ENCODE results near the gene CMTM5. TPM values are rescaled to one million over a fixed set of nuclear protein-coding genes. Genes with fewer than 3 reads are reported as not detected.

CMTM5 gene
- total RNA-seq, 4 donors from 2014 or later, result not detected

GRCh38 chr14:23381871-23382270 lies 5.0 kb downstream of the CMTM5 start:
- Histone ChIP-seq H3K27ac (no peak overlapping the region), H3K36me3 (no peaks in the 10 kb centered on the region), H3K4me3 (no peak overlapping the region), H3K9me3 (no peaks in the 10 kb centered on the region), H3K27me3 (no peaks in the 10 kb centered on the region), H3K4me1 (peaks cover 0 to 8% (median 0%) of the 10 kb centered on the region in 4 donors)
- DNase-seq, result no peak
- TF ChIP-seq, protein P1, sequence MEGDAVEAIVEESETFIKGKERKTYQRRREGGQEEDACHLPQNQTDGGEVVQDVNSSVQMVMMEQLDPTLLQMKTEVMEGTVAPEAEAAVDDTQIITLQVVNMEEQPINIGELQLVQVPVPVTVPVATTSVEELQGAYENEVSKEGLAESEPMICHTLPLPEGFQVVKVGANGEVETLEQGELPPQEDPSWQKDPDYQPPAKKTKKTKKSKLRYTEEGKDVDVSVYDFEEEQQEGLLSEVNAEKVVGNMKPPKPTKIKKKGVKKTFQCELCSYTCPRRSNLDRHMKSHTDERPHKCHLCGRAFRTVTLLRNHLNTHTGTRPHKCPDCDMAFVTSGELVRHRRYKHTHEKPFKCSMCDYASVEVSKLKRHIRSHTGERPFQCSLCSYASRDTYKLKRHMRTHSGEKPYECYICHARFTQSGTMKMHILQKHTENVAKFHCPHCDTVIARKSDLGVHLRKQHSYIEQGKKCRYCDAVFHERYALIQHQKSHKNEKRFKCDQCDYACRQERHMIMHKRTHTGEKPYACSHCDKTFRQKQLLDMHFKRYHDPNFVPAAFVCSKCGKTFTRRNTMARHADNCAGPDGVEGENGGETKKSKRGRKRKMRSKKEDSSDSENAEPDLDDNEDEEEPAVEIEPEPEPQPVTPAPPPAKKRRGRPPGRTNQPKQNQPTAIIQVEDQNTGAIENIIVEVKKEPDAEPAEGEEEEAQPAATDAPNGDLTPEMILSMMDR (IDR thresholded peaks at IDR 0.05), result no peak
- no peak for TF ChIP-seq POLR2A (IDR thresholded peaks at IDR 0.05)

- TF ChIP-seq, protein P1 (IDR thresholded peaks at IDR 0.05), result no peak
- no peak for TF ChIP-seq POLR2A (IDR thresholded peaks at IDR 0.05)
- no peak overlapping the region for H3K27ac ChIP-seq
- no peak for DNase-seq
- H3K4me1 ChIP-seq, result peaks cover 0 to 8% (median 0%) of the 10 kb centered on the region in 4 donors
- H3K4me3 ChIP-seq, result no peak overlapping the region
- H3K36me3 ChIP-seq, result no peaks in the 10 kb centered on the region
- H3K9me3 ChIP-seq, result no peaks in the 10 kb centered on the region
- no peaks in the 10 kb centered on the region for H3K27me3 ChIP-seq
Observed at GRCh38 chr14:23382276-23382675, 5.4 kb downstream of the CMTM5 start.

DNA sequence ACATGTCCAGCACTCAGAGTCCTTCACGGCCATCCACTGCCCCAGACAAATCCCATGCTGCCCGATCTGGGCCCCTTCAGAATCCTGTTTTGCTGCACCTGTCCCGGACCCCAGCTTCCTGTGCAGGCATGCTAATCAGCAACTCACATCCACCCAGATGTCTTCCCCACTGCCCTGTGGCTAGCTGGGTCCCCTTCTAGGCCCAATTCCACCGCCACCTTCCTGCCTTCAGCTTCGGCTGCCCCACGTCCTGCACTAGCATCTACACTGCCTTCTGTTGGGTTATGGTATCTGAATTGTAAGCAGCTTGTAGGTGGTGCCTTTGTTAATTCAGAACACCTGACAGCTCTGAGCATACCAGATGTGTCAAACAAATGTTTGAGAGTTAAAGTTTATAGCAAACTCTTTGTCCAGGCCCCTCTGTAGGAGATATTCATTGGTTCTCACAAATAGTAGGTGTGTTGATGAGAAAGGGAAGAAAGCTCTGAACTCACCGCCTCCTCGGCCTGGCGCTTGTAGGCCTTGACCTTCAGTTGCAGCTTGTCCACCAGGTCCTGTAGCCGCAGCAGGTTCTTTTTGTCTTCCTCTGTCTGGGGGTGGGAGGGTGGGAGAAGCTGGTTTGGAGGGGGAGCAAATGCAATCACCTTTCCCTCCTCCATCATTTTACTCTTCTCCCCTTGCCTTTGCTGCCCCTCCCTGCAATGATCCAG lies 6.0 kb downstream of the CMTM5 start:
- no peak overlapping the region for H3K27ac ChIP-seq
- H3K4me3 ChIP-seq, result no peak overlapping the region
- no peaks in the 10 kb centered on the region for H3K27me3 ChIP-seq
- TF ChIP-seq POLR2A (IDR thresholded peaks at IDR 0.05), result no peak
- TF ChIP-seq, protein P1 (IDR thresholded peaks at IDR 0.05), result no peak
- H3K36me3 ChIP-seq, result no peaks in the 10 kb centered on the region
- DNase-seq, result no peak
- peaks cover 0 to 8% (median 0%) of the 10 kb centered on the region in 4 donors for H3K4me1 ChIP-seq
- no peaks in the 10 kb centered on the region for H3K9me3 ChIP-seq

GRCh38 chr14:23384364-23385080 lies 7.7 kb downstream of the CMTM5 start:
- Histone ChIP-seq H3K36me3 (no peaks in the 10 kb centered on the region), H3K27ac (no peak overlapping the region), H3K9me3 (no peaks in the 10 kb centered on the region), H3K4me3 (no peak overlapping the region), H3K27me3 (no peaks in the 10 kb centered on the region), H3K4me1 (peaks cover 0 to 8% (median 0%) of the 10 kb centered on the region in 4 donors)
- no peak for DNase-seq
- TF ChIP-seq POLR2A (IDR thresholded peaks at IDR 0.05), result no peak
- TF ChIP-seq, protein P1 (IDR thresholded peaks at IDR 0.05), result no peak

GRCh38 chr14:23385244-23385641 lies 8.4 kb downstream of the CMTM5 start:
- Histone ChIP-seq H3K4me3 (no peak overlapping the region), H3K36me3 (no peaks in the 10 kb centered on the region), H3K9me3 (no peaks in the 10 kb centered on the region), H3K27ac (no peak overlapping the region), H3K27me3 (no peaks in the 10 kb centered on the region), H3K4me1 (peaks cover 0 to 7% (median 0%) of the 10 kb centered on the region in 4 donors)
- TF ChIP-seq, protein P1 (IDR thresholded peaks at IDR 0.05), result no peak
- TF ChIP-seq POLR2A (IDR thresholded peaks at IDR 0.05), result no peak
- no peak for DNase-seq
